SJCRH30 (cell line): Measurements from ENCODE around the gene RBM17. TPM values are rescaled to one million over a fixed set of nuclear protein-coding genes. Genes with fewer than 3 reads are reported as not detected.
"Not testable (repeated sequence)": the region's sequence is repeated elsewhere in the genome, so short reads cannot be mapped to it uniquely, and the experiment has no call there.

Experiments used
- DNase-seq, 2 experiments: peaks; one replicate each; pipeline ENCODE4 v3.0.0-alpha.2; 2015 to 2020
- H3K27ac ChIP-seq: fragments of 250-450 bp; sonication (Bioruptor Pico); 2 replicates; pipeline ENCODE4 v1.5.1; 2020; ENCODE audit warnings: mild to moderate bottlenecking, moderate library complexity
- H3K27me3 ChIP-seq: fragments of 250-450 bp; sonication (Bioruptor Pico); 2 replicates; pipeline ENCODE4 v1.5.1; 2020; ENCODE audit warnings: mild to moderate bottlenecking, moderate library complexity
- H3K36me3 ChIP-seq: fragments of 250-450 bp; sonication (Bioruptor Pico); 2 replicates; pipeline ENCODE4 v1.5.1; 2020; ENCODE audit warnings: mild to moderate bottlenecking, moderate library complexity
- H3K4me1 ChIP-seq: fragments of 250-450 bp; sonication (Bioruptor Pico); 2 replicates; pipeline ENCODE4 v1.5.1; 2020; ENCODE audit warnings: mild to moderate bottlenecking, moderate library complexity
- H3K4me3 ChIP-seq: fragments of 250-450 bp; sonication (Bioruptor Pico); 2 replicates; pipeline ENCODE4 v1.5.1; 2020; ENCODE audit warnings: mild to moderate bottlenecking, moderate library complexity
- H3K9me3 ChIP-seq: fragments of 250-450 bp; sonication (Bioruptor Pico); replicated peaks from 2 replicates; pipeline ENCODE4 v1.5.1; 2020; ENCODE audit warnings: mild to moderate bottlenecking, moderate library complexity
- total RNA-seq: library from RNA; depleted of rRNA; stranded (reverse); fragments of >200 nt; shearing (Covaris generic); gene quantifications from 2 replicates; pipeline ENCODE4 v1.2.3, GENCODE V29; 2014

Gene RBM17
- total RNA-seq, 1 experiment from 2014 or later = 59.8 TPM

DNA sequence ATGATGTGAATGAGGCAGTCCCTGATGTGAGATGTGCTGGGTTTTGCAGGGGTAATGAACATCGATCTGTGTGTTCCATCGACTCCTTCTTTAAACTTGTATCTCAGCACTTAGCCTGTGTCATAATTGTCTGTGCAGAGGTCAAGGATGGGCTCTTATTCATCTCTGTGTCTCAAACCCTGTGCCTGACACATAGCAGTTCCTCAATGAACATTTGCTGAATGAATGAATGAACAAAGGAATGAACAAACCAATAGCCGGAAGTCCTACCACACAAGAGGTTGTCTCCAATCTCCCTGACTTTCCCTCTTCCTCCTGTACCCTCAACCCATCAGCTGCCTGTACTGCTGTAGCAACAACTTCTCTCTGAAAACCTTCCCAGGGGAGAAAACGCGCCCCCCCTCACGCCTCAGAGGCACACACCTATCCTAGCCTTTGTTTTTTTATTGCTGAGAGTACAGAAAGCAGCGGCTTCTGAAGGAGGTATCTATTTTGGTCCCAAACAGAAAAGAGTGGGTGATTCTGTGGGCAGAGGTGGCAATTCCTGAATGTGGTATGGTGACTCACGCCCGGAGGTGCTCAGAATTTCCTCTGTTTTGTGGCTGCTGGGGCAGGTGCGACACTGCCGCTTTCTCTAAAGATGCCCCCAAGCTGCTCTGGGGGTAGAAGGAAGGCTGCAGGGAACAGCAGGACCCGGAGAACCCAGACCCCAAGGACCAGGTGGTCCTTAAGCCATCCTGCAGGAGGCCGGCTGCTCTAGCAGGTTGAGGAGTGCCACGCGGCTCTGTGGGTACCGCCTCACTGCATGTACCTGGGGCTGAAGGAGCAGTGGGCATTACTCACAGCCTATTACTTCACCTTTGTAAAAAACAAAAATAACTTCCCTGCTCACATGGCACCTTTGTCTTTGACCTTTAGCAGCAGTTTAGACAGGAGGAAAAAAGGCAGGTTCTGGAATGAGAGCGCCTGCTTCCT is 36.3 kb upstream of the RBM17 start:
- no peaks in the 10 kb centered on the region for H3K36me3 ChIP-seq
- no peak overlapping the region for H3K4me3 ChIP-seq
- no peaks in the 10 kb centered on the region for H3K9me3 ChIP-seq
- no peak for DNase-seq
- no peak overlapping the region for H3K27ac ChIP-seq
- H3K27me3 ChIP-seq = no peaks in the 10 kb centered on the region
- no peaks in the 10 kb centered on the region for H3K4me1 ChIP-seq

DNA sequence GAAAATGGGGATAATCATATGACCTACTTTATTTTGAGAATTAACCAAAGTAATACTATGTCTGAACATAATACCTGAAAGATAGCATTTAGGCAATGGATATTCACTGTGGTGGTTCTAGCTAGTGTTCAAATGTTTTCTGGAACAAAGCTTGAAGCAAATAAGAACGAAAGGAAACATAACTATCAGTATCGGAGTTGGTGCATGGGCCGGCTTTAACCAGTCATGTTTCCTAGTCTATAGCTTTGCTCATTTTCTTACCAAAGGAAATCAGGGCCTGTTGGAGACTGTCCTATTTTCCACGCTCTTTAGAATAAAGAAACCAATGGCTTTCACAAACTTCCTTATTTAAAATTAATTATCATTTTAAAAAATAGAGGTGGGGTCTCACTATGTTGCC is 35.5 kb upstream of the RBM17 start:
- Histone ChIP-seq H3K27me3 (no peaks in the 10 kb centered on the region), H3K9me3 (no peaks in the 10 kb centered on the region), H3K36me3 (no peaks in the 10 kb centered on the region), H3K27ac (no peak overlapping the region), H3K4me1 (no peaks in the 10 kb centered on the region), H3K4me3 (no peak overlapping the region)
- no peak for DNase-seq

DNA sequence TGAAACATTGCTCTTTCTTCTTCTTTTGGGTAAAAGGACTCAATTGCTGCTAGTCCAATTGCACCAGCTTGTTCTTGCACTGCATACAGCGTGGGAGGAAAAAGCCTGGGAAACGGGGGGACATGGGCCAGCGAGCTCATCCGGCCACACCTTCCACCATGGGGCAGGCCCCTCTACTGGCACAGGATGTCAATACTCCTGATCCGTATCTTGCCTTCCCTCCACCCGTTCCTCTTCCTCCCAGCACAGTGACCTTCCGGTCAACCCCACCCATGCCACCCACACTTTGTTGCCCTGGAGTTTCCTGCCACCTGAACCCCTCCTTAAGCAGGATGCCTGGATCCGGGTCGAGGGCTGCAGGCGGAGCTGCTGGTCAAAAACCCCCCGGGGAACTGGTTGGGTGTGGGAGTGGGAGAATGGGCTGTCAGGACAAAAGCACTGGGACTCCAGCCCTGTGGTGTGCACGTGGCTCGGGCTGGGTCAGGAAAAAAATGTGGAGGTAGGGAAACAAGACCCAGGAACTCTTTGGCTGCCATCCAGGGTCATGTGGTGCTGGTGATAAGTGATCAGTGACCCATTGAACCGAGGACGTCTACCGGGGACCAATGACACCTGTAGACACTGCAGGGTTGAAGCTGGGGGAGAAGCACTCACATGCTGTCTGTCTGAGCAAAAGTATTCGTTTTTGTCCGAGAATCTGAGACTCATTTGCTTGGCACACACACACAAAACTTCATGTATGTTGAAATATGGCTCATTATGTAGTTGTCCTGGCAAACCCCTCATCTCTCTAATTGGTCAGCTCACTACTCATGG is 34.8 kb upstream of the RBM17 start:
- H3K36me3 ChIP-seq = no peaks in the 10 kb centered on the region
- H3K4me1 ChIP-seq = no peaks in the 10 kb centered on the region
- H3K4me3 ChIP-seq = no peak overlapping the region
- H3K27me3 ChIP-seq = no peaks in the 10 kb centered on the region
- no peaks in the 10 kb centered on the region for H3K9me3 ChIP-seq
- no peak overlapping the region for H3K27ac ChIP-seq
- no peak for DNase-seq

DNA sequence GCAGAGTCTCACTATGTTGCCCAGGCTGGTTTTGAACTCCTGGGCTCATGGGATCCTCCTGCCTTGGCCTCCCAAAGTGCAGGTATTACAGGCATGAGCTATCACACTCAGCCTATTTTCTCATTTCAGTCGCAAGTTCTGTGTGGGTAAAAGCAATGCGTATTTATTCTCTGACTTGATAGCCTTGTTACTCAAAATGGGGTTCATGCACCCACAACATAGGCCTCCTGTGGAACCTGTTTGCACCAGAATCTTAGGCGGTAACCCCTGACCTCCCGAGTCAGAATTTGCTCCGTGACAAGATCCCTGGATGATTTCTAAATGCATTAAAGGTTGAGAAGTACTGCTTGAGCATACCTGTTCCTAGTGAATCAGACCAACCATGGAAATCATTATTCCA is 34.0 kb upstream of the RBM17 start:
- no peak overlapping the region for H3K27ac ChIP-seq
- no peaks in the 10 kb centered on the region for H3K27me3 ChIP-seq
- no peak overlapping the region for H3K4me3 ChIP-seq
- H3K9me3 ChIP-seq = no peaks in the 10 kb centered on the region
- DNase-seq = no peak
- no peaks in the 10 kb centered on the region for H3K36me3 ChIP-seq
- H3K4me1 ChIP-seq = no peaks in the 10 kb centered on the region

DNA sequence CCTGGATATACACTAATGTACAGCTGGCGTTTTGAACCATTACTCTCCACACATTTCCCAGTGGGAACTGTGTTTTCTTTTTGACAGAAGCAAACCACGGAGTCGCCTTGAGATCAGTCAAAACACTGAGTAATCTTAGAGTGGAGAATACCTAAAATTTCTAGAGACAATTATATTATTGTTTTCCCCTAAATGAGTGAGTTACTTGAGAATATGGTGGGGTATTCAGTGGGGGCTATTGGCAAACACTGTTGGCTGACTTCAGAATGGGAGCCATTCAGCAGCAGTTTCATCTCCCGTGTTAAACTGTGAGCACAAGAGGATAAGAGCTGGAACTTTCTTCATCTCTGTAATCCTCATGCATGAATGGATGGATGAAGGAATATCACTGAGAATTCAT is 32.9 kb upstream of the RBM17 start:
- H3K36me3 ChIP-seq = no peaks in the 10 kb centered on the region
- no peaks in the 10 kb centered on the region for H3K9me3 ChIP-seq
- no peak overlapping the region for H3K27ac ChIP-seq
- DNase-seq = no peak
- H3K27me3 ChIP-seq = no peaks in the 10 kb centered on the region
- H3K4me3 ChIP-seq = no peak overlapping the region
- no peaks in the 10 kb centered on the region for H3K4me1 ChIP-seq

DNA sequence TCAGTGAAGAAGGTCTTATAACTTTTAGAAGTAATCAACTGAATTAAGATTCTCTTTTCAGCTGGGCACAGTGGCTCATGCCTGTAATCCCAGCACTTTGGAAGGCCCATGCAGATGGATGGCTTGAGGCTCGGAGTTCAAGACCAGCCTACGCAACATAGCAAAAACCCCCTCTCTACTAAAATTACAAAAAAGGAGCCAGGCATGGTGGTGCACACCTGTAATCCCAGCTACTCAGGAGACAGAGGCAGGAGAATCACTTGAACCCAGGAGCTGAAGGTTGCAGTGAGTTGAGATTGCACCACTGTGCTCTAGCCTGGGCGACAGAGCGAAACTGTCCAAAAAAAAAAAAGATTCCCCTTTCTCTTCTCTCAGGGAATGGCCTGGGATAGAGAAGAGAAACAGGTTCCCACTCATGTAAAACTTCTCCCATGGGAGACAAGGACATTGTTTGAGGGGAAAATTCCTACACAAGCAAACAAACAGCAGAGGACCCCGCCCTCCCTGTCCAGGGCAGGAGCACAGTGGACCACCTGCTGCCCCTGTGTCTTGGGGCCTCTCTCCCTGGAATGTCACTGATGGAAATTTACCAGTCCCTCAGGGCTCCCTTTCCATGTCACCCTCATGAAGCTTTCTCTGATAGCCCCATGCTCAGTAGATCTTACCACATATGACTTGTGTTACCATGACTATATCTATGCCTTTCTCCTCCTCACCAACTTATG is 32.3 kb upstream of the RBM17 start:
- no peak for DNase-seq

DNA sequence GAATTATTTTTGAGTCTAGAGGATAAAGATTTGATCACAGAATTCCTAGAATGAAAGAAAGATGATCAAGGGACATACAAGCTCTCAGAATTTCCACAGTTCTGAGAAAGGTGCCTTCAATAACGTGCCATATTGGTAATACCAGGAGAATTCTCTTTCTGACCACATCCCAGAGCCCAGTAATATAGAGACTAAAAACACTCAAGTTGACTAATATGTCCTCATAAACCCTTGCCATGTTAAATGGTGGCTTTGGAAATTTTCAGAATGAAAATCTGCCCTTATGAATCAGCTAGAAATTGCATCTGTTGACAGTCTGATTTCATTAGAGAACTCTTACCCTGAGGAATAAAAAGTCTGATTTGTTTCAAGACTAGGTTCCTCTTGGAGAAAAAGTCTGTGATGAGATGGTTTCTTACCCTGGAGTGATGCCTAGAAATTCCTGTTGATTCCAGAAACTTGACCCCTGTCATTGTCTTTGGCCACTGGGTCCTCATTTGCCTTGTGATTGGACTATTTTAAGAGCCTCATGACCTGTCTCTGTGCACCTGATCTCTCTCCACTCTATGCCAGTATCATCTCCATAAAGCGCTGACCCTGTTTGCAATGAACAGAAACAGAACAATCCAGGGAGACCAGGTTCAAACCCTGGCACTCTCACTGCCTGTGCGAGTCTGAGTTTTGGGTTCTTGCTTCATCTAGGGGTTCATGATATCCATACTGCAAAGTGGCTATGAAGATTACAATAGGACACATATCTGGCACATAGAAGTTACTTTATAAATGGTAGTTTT is 30.0 kb upstream of the RBM17 start:
- Histone ChIP-seq H3K9me3 (no peaks in the 10 kb centered on the region), H3K27me3 (no peaks in the 10 kb centered on the region), H3K4me1 (no peaks in the 10 kb centered on the region), H3K4me3 (no peak overlapping the region), H3K36me3 (no peaks in the 10 kb centered on the region), H3K27ac (no peak overlapping the region)
- no peak for DNase-seq

More for the DNA sequence above, 32.3 kb upstream of the RBM17 start:
- H3K4me3 ChIP-seq = no peak overlapping the region
- H3K4me1 ChIP-seq = no peaks in the 10 kb centered on the region
- no peaks in the 10 kb centered on the region for H3K9me3 ChIP-seq
- no peaks in the 10 kb centered on the region for H3K27me3 ChIP-seq
- H3K36me3 ChIP-seq = no peaks in the 10 kb centered on the region
- no peak overlapping the region for H3K27ac ChIP-seq

DNA sequence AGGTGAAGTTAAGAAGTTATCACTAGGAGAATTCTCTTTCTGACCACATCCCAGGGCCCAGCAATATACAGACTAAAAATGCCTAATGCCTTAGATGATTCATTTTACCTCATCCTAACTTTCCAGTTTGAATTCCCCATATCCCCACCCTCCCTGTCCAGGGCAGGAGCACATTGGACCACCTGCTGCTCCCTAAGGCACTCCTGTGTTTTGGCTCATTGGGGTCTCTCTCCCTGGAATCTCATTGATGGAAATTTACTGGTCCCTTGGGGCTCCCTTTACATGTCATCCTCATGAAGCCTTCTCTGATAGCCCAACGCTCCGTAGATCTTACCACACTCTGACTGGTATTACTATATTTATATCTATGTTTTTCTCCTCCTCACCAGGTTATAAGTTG is 29.3 kb upstream of the RBM17 start:
- H3K36me3 ChIP-seq = no peaks in the 10 kb centered on the region
- no peak overlapping the region for H3K4me3 ChIP-seq
- no peaks in the 10 kb centered on the region for H3K27me3 ChIP-seq
- DNase-seq = no peak
- H3K9me3 ChIP-seq = no peaks in the 10 kb centered on the region
- H3K4me1 ChIP-seq = no peaks in the 10 kb centered on the region
- H3K27ac ChIP-seq = no peak overlapping the region

DNA sequence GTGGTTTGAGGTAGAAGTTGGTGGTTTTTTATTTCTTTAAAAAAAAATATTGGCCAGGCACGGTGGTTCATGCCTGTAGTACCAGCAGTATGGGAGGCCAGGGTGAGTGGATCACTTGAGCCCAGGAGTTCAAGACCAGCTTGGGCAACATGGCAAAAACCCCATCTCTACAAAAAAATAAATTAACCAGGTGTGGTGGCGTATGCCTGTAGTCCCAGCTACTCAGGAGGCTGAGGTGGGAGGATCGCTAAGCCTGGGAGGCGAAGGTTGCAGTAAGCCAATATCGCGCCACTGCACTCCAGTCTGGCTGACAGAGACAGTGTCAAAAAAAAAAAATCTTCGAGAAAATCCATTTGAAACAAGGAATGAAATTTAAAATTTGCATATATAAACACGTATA is 27.8 kb upstream of the RBM17 start:
- Histone ChIP-seq H3K9me3 (no peaks in the 10 kb centered on the region), H3K4me3 (no peak overlapping the region), H3K4me1 (no peaks in the 10 kb centered on the region), H3K27ac (no peak overlapping the region), H3K36me3 (no peaks in the 10 kb centered on the region), H3K27me3 (no peaks in the 10 kb centered on the region)
- DNase-seq = no peak

DNA sequence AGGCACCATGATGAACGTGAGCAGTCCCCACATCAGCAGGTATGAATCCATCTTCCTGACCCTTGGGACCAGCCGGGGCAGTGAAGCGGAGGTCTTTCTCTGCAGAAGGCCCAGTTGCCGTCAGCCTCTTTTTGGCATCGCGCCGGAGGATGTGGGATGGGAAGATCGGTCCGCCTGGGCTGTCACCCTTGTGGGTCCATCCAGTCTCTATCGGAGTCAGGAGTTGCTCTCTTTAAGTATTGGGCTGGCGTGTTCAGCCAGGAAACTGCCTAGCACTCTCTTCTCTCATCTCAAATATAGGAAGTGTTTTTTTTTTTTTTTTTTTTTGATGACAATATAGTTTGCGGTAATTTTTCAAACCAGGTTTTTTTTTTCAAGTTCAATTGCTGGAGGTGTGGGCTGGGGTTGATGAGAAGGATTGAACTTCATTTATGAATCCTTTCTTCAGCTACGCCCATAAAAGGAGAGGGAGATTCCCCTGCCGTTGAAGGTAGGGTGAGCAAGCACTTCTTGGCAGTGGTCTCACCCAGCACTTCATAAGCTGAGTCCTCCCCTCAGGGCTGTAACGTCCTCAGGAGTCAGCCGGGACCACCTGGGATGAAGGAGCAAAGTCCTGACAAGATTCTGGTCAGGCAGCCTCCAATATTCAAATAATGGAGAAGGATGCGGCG is 26.6 kb upstream of the RBM17 start, which contains the start of gene IL2RA:
IL2RA (minus strand) TSS at position 267 of the 671 bp plus-strand sequence; CDS start at position 51, 216 bp downstream.
- Histone ChIP-seq H3K4me1 (no peaks in the 10 kb centered on the region), H3K9me3 (no peaks in the 10 kb centered on the region), H3K4me3 (no peak within 1 kb of the TSS), H3K27me3 (no peaks in the 10 kb centered on the region), H3K27ac (no peak within 1 kb of the TSS), H3K36me3 (no peaks in the 10 kb centered on the region)
- no peak for DNase-seq

DNA sequence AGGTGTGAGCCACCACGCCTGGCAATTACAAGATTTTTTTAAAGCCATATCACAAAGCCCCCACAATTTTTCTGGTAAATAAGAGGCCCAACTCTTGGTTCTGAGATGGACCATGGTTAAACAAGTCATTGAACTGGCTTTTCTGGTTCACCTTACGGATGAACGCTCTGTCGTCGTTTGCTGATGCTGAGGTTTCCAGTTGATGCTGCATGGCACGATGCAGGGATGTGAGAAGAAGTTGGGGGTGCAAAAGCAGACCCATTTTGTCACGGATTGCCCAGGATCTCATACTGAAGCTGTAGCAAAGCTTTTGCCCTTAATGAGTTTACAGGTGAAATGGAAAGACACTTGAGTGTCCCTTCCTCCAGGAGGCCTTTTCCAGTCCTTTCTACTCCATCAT is 24.7 kb upstream of the RBM17 start:
- Histone ChIP-seq H3K4me3 (no peak overlapping the region), H3K4me1 (no peaks in the 10 kb centered on the region), H3K9me3 (no peaks in the 10 kb centered on the region), H3K27ac (no peak overlapping the region), H3K36me3 (no peaks in the 10 kb centered on the region), H3K27me3 (no peaks in the 10 kb centered on the region)
- no peak for DNase-seq

DNA sequence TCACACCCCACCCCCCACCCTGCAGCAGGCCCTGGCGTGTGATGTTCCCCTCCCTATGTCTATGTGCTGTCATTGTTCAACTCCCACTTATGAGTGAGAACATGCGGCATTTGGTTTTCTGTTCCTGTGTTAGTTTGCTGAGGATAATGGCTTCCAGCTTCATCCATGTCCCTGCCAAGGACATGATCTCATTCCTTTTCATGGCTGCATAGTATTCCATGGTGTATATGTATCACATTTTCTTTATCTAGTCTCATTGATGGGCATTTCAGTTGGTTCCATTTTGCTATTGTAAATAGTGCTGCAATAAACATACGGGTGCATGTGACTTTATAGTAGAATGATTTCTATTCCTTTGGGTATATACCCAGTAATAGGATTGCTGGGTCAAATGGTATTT is 24.1 kb upstream of the RBM17 start:
- not testable (repeated sequence) for H3K27me3 ChIP-seq, H3K27ac ChIP-seq, H3K36me3 ChIP-seq, H3K4me3 ChIP-seq, H3K9me3 ChIP-seq, DNase-seq, H3K4me1 ChIP-seq

DNA sequence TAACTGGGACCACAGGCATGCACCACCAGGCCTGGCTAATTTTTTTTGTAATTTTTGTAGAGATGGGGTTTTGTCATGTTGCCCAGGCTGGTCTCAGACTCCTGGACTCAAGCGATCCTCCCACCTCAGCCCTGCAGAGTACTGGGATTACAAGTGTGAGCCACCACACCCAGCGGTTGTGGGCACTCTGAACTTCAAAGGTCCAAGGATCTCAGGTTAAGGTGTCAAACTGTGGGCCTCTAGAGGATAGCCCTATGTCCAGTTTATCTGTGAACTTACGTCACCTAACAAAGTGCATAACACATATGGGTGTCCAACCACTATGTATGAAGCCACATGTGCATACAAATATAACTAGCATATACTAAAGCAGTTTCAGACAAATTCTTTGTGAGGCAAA is 23.4 kb upstream of the RBM17 start:
- Histone ChIP-seq H3K36me3 (no peaks in the 10 kb centered on the region), H3K4me3 (no peak overlapping the region), H3K27ac (no peak overlapping the region), H3K4me1 (no peaks in the 10 kb centered on the region), H3K9me3 (no peaks in the 10 kb centered on the region), H3K27me3 (no peaks in the 10 kb centered on the region)
- DNase-seq = no peak

DNA sequence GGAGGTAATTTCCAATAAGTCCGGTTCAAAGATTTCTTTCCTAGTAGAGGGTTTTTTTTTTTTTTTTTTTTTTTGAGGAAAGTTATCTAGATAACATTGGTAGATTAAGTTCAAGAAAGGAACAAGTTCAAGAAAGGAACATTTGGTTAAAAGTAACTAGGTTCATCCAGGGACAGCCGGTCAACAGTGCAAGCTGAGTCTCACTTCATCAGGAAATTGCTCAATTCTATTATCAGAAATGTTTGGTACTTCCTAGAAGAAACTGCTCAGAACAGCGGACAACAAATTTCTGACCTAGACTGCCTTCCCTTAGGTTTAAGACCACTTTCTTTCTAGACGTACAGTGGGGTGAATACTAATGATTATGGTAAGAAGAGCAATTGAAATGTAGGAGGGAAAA is 23.0 kb upstream of the RBM17 start:
- Histone ChIP-seq H3K4me1 (no peaks in the 10 kb centered on the region), H3K27me3 (no peaks in the 10 kb centered on the region), H3K9me3 (no peaks in the 10 kb centered on the region)

More for the DNA sequence above, 23.0 kb upstream of the RBM17 start:
- Histone ChIP-seq H3K27ac (no peak overlapping the region), H3K36me3 (no peaks in the 10 kb centered on the region), H3K4me3 (no peak overlapping the region)
- no peak for DNase-seq
